ENCODE measurements around the gene ADAM22. TPM values are rescaled to one million over a fixed set of nuclear protein-coding genes. Genes with fewer than 3 reads are reported as not detected.

Gene ADAM22
- polyA plus RNA-seq, 3 donors, result 0.17 to 0.90 (median 0.46) TPM

DNA sequence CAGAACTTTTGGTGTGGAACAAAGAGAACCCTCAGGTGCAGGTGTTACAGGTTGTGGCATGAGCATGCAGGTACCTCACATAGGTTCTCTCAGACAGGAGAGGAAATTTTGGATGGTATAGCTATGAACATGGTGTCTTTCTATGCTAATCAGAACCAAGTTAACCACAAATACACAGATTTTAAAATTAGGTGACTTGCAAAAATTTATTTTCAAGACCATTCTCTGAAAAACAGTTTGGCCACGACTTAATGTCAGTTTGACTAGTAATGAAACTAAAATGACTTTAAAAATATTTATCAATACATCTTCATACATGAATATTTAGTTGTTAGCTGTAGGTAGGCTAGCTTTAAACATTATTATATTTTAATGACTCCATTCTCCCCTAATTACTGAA lies 156.2 kb downstream of the ADAM22 start:
- WGBS, 3 donors, result 55 to 85% (median 58%) methylated on average over 1 of the region's 1 CpG
- no peak overlapping the region for H3K27ac ChIP-seq (ENCODE audit: low read depth, low read length)

DNA sequence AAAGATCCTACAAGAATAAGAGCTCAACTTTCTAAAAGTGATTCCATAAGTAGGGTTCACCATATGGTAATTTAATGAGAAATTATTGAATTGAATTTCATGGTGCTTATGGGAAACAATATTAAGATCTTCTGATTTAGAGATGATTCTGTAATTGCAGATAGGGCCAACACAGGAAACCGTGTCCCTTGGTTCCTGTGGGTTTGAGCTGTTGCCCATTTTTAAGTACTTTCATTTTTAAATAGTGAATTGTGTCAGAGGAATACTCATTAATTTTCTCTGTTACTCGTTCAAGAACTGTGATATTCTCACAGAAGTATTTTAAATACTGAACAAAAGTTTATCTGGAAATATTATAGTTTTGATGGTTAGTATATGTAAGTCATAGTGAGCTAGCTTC lies 156.6 kb downstream of the ADAM22 start:
- no peak overlapping the region for H3K27ac ChIP-seq (ENCODE audit: low read depth, low read length)
- 3 to 43% (median 6%) methylated on average over 2 of the region's 2 CpGs for WGBS, 3 donors

DNA sequence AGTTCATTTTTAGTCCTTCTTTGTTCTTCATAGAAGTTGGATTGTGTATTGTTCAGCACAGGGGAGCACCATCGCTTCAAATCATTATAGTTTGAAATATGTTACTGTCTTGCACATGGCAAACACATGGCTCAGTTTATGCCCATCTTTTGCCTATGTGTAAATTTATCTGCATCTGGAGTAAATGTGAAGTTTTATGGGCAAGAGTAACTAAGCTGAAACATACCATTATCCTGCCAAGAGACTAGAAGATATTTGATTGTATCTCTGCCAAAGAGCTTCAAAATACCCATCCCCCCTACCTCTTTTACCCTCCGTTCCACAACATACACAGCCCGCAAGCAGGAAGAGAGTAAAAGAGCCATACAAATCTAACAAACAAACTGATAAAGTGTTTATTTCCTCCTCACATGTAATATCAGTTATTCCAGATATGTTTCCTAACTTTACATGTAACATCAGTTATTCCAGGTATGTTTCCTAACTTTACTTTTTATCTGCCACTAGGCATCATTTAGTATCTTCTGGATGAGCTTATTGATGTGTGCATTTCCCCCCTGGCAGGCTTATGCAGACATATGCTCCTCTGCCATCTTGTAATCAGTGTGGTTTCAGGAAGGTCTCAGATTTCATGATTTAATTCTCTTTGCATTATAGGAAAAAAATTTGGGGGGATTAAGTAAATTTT lies 158.1 kb downstream of the ADAM22 start:
- WGBS, 3 donors, result 85 to 98% (median 86%) methylated on average over 3 of the region's 3 CpGs
- H3K27ac ChIP-seq (ENCODE audit: low read depth, low read length), result no peak overlapping the region

DNA sequence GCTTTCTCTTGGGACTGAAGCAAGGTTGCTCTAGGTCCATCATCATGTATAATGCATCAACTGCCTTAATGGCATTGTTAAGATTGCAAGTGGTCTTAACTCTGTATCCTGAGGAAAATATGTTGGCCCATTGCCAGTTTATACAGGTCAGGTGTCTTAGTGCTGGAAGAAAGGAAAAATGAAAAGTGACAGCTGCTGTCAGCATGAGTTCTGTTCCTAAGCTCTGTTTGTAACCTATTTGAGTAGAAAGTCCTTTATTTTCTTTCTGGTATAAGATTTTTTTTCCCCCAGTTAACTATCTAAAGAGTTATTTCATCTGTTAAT lies 158.6 kb downstream of the ADAM22 start:
- H3K27ac ChIP-seq (ENCODE audit: low read depth, low read length), result no peak overlapping the region

DNA sequence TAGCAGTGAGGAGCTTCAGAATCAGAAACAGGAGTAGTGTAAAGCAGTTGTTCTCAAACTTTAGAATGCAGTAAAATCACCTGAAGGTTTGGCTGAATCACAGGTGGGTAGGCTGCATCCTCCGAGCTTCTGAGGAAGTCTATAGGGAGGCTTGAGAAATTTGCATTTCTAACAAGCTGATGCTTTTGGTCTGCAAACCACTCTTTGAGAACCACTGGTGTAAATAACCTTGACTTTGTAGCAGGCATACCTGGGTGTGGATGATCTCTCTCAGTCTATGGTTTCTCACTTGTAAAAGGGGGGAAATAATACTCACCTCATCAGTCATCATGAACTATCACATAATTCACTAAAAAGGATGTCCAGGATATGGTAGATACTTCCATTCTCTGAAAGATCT lies 167.7 kb downstream of the ADAM22 start:
- WGBS, 3 donors, result 85 to 87% (median 86%) methylated on average over 1 of the region's 1 CpG
- H3K27ac ChIP-seq (ENCODE audit: low read depth, low read length), result no peak overlapping the region

DNA sequence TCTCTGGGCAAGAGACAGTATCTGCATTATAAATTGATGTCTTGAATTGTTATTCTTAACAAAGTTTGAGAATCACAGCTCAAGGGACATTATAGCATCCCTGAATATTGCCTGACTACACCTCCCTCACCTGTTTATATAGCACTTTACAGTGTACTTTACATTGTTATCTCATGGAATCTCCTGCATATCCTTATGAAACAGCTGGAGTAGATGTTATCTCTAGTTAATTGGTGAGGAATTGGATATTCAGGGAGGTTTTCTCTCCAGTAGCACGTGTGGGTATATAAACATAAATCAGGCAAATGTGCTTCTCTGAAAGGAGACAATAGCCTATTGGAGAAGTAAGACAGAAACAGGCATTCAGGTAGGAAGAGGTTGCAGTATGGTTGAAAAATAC lies 168.6 kb downstream of the ADAM22 start:
- WGBS, 3 donors, result 32 to 47% (median 39%) methylated on average over 1 of the region's 1 CpG
- H3K27ac ChIP-seq (ENCODE audit: low read depth, low read length), result no peak overlapping the region

DNA sequence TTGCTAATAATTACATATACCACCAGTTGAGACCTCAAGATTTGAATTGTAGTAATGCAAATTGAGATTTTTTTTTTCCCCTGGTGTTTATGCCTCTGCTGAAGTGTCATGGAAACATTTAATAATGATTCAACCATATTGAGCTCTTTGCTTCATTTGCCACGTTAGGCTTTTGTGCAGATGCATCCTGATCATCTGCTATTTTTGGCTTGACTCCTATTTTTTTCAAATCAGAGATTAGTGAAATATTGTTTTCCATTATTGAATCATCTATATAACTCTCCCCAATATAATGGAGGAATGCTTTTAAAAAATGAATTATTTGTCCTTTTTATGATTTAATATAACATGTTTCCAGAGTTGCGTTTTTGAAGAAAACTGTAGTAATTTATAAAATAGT lies 170.7 kb downstream of the ADAM22 start:
- WGBS, 3 donors, result 55 to 70% (median 57%) methylated on average over 2 of the region's 2 CpGs
- no peak overlapping the region for H3K27ac ChIP-seq (ENCODE audit: low read depth, low read length)

DNA sequence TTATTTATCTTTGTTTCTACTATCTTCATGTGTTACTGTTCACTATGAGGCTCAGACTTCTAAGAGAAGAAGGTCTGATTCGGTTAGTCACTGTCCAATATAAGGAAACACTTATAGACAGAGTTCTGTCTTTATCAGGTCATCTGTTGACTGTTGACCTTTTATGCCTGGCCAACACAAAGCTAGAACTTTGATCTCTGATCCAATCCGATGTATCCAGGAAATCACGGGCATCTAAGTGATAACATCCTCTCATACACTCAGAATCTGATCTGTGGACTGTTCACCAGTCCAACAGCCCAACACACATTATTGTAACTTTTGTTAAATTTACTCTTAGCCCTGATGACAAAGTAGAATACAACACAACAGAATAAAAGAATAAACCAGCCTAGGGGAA lies 171.2 kb downstream of the ADAM22 start:
- WGBS, 3 donors, result 85 to 92% (median 87%) methylated on average over 3 of the region's 3 CpGs

DNA sequence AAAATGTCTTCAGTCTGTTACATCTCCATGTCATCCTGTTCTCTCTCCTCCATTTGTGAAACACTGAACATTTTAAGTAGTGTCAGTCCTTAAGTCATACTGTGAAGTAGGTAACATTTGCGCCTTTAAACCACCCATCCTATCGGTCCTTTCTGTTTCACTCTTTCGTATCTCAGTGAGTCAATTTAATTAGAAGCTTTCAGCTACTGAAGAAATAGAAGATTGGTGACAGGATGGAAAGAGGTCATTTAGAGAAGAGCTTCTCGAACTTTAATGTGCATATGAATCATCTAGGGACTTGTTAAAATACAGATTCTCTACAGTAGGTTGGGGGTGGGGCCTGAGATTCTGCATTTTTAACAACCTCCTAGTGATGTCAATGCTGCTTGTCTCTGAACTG lies 172.4 kb downstream of the ADAM22 start:
- WGBS, 3 donors, result 66 to 80% (median 68%) methylated on average over 4 of the region's 4 CpGs
- no peak overlapping the region for H3K27ac ChIP-seq (ENCODE audit: low read depth, low read length)

More for the DNA sequence above, 171.2 kb downstream of the ADAM22 start:
- no peak overlapping the region for H3K27ac ChIP-seq (ENCODE audit: low read depth, low read length)

DNA sequence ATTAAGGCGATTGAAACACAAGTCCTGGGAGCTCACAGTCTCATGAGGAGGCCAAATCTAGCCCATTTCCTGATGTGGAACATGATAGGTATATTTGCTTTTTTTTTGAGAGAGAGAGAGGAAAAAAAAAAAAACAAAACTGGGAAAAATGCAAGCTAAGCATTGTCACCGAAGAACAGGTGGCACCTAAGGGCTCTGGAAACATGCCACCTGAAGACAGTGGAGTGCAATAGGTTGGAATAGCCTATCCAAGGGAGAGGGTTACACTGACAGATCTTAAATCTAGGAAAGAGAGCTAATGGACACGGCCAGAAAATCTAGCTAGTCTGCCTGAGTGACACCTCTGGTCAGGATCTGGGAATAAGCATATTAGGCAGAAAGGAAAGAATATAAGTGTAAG lies 175.6 kb downstream of the ADAM22 start:
- WGBS, 3 donors, result 72 to 84% (median 78%) methylated on average over 3 of the region's 3 CpGs
- H3K27ac ChIP-seq (ENCODE audit: low read depth, low read length), result no peak overlapping the region

DNA sequence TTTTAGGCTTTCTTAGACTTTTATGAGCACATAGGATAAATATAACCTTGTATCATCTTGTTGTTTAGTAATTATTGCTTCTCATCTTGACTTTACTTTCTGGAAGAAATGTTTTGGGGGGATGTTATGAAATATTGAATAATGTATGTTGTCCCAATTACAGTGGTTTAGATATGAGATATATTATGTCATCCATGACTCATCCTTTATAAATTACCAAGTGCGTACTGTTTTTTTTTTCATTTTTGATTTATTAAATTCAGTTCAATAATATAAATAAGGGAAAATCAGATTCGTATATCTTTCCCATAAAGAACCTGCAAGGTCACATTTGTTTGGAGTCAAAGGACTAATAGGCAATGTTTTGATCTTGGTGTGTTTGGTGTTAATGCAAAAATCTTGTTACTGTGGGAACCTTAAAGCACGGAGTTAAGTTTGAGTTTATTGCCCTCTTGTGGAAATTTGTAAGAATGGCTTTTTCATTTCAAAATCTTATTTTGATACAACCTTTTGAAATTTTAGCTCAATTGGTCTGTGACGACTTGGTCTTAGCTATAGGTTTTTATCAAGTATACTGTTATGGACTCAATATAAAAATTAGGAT lies 177.2 kb downstream of the ADAM22 start:
- no peak overlapping the region for H3K27ac ChIP-seq (ENCODE audit: low read depth, low read length)
- 23 to 25% (median 24%) methylated on average over 4 of the region's 4 CpGs for WGBS, 3 donors

DNA sequence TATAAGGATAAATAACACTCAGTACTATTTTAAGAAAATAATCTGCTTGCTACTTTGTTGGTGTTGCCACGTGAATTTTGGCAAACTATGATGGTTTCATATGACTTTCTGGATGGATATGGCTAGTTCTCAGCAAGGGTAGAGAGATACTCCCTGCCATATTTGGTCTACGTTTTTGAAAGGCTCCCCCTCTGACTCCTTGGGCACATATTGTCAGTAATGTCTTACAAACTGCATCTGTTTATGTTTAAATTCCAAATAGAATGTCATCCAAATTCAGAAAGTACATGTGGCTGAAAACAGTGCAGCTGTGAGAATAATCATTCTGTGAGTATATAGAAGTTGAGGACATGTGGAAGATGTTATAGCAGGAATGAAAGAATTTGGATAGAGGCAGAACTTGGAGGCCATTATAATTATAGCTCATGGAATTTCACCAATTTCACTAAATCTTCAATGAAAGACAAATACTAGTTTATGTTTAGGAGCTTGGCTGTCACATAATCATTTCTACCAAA lies 178.0 kb downstream of the ADAM22 start:
- 43 to 49% (median 49%) methylated on average over 2 of the region's 2 CpGs for WGBS, 3 donors
- H3K27ac ChIP-seq (ENCODE audit: low read depth, low read length), result no peak overlapping the region

DNA sequence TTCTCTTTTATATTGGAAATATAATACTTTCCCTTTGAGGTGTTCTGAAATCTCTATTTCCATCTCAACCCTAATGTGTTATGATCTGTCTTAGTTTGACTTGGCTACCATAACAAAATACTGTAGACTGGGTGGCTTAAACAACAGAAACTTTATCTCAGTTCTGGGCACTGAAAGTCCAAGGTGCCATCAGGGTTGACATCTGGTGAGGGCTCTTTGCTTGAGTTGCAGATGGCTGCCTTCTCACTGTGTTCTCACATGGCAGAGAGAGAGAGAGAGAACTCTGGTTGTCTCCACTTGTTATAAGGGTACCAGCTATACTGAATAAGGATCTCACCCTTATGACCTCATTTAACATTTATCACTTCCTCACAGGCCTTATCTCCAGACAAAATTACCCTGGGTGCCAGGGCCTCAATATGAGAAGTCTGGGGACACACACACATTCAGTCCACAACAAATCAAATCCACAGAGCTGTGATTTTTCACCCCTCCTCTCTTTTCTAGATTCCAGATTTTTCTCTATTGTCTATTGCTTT lies 181.3 kb downstream of the ADAM22 start:
- no peak overlapping the region for H3K27ac ChIP-seq (ENCODE audit: low read depth, low read length)

DNA sequence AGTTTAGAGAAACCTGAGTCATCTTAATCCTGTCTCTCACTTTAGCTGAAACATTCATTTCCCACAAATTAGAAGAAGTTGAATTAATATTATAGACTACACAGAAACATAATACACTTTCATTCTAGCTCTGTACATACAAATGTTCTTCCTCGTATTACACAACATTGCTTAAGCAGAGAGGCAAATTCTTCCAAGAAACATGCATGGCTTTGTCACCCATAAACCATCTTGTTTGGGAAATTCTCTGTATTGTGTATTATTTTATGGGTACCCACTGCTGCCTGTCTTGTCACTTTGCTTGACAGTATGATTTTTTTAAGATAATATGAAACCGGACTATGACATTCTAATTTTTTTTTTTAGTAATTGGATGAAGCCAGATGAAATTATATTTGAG lies 181.8 kb downstream of the ADAM22 start:
- no peak overlapping the region for H3K27ac ChIP-seq (ENCODE audit: low read depth, low read length)

DNA sequence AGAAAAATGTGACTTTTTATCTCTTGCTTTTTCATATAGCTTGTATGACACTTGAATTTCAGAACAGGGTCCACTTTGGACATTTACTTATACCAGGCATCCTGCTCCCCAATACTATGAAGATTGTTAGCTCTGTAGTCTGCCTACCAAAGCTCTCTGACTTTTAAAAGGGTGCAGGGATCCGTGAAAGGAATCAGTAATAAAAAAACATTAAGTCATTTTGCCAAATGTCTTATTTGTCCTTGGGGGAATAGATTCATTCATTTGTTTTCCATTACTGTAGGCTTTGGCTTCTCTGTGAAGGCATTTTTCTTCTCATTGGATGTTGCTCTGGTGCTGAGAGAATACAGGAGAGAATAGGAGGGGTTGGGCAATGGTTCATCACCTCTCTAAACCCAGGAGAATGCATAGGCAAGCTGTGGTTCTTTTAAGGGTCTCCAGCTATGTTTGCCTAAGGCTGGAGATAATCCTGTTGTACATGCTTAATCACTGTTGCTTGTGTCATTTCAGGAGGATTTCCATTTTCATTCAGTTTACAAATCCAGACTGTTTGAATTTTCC lies 182.3 kb downstream of the ADAM22 start:
- WGBS, 3 donors, result 45 to 61% (median 49%) methylated on average over 1 of the region's 1 CpG
- H3K27ac ChIP-seq (ENCODE audit: low read depth, low read length), result no peak overlapping the region

More for the DNA sequence above, 181.8 kb downstream of the ADAM22 start:
- WGBS, 3 donors, result 62 to 90% (median 72%) methylated on average over 2 of the region's 2 CpGs

DNA sequence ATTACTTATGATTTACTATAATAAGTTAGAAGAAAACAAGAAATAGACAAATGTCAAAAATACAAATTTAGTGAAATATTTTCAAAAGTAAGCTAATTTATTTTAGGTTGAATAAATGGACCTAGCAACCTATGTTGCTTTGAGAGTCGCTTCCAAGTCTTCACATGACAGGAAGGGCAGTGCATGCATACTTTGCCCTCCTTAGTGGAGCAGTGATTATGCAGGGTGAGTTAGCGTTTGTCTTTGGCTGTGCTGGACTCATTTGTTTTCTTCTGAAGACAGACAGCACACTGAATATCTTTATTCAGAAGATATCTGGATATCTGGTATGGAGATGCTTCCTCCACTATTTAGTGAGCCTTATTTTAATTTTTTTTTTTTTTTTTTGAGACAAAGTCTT lies 183.3 kb downstream of the ADAM22 start:
- WGBS, 3 donors, result 73 to 78% (median 75%) methylated on average over 2 of the region's 2 CpGs
- H3K27ac ChIP-seq (ENCODE audit: low read depth, low read length), result no peak overlapping the region

DNA sequence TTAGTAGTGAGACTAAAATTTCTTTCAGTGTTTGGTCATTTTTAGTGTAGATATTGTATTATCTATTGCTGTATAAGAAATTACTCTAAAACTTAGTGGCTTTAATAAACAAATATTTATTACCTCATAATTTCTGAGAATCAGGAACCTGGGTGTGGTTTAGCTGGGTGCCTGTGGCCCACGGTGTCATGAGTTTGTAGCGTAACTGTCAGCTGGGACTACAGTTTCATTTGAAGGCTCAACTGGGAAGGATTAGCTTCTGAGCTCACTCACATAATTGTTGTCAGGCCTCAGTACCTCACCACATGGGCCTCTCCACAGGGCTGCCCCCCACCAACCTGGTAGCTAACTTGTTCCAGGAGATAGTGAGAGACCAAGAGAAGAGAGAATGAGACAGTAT lies 187.3 kb downstream of the ADAM22 start:
- 86 to 97% (median 95%) methylated on average over 2 of the region's 2 CpGs for WGBS, 3 donors
- H3K27ac ChIP-seq (ENCODE audit: low read depth, low read length), result no peak overlapping the region

DNA sequence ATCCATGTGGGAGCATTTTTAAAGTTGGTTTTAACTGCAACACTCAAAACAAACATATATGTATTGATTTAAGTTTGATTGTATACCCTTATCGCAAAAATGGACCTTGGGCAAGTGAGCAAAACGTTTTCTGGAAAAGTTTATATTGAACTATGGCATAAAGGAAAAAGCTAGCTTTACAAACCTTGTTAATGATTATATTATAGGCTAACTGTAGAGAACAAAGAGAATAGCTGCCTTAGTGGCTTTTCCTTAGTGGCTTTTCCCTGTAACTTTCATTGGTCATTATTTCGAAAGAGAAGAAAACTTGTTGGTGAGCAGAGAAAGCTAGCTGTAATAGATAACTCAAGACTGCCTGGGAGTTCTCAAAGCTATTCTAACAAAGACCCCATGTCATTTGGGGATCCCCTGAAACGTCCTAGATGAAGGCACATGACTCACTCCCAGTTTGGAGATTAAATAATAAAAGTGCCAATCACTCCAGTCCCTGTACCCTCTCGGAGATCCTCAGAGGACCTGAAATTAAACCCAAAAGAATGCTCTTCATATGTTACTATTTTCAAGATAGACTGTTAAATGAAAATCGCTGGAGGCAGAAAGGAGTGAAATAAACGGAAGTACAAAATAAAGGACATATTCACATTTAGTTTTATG lies 193.7 kb downstream of the ADAM22 start:
- no peak overlapping the region for H3K27ac ChIP-seq (ENCODE audit: low read depth, low read length)
- WGBS, 3 donors, result 33 to 81% (median 73%) methylated on average over 7 of the region's 7 CpGs

DNA sequence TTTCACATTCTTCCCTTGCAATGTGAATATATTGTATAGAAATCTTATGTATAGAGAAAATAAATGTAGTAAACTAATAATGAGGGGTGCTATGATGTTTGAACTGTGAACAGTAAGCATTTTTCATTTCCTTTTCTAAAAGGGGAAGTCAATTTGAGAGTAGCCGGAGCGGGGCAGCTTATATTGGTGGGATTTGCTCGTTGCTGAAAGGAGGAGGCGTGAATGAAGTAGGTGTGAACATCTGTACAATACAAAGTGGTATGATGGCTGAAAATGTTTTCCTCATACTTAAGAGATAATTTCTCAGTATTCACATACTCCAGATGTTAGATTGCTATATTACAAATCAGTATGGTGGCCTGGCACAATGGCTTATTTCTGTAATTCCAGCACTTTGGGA lies 198.7 kb downstream of the ADAM22 start:
- WGBS, 3 donors, result 54 to 96% (median 71%) methylated on average over 4 of the region's 4 CpGs

More for the DNA sequence above, 198.7 kb downstream of the ADAM22 start:
- H3K27ac ChIP-seq (ENCODE audit: low read depth, low read length), result no peak overlapping the region

Data from adipose tissue (tissue), 3 donors.